Activated T-helper 2 cell treated with anti-CD3 and anti-CD28 coated beads, Interferon-gamma antibody, Interleukin-2, Interleukin-4, amounts not matched to agents 10 μg/mL and 5 μg/mL and 100 μg/mL, durations not matched to agents 14 hours and 24 hours and 36 hours (primary cell): ENCODE data around the gene GHR. TPM values are rescaled to one million over a fixed set of nuclear protein-coding genes. Genes with fewer than 3 reads are reported as not detected.

Source experiments
- DNase-seq: peaks from one replicate; pipeline ENCODE4 v3.0.0; 2021; ENCODE audit warnings: low spot score
- H3K27ac Mint-ChIP-seq: one replicate; pipeline ENCODE4 v1.8.0; 2021; ENCODE audit warnings: mixed read lengths
- H3K27me3 Mint-ChIP-seq: one replicate; pipeline ENCODE4 v1.8.0; 2021; ENCODE audit warnings: low read depth, mixed read lengths
- H3K36me3 Mint-ChIP-seq: one replicate; pipeline ENCODE4 v1.8.0; 2021; ENCODE audit warnings: low read depth, mixed read lengths
- H3K4me1 Mint-ChIP-seq: one replicate; pipeline ENCODE4 v1.8.0; 2021; ENCODE audit warnings: low read depth, mixed read lengths
- H3K4me3 Mint-ChIP-seq: one replicate; pipeline ENCODE4 v1.8.0; 2021; ENCODE audit warnings: low read depth, mild to moderate bottlenecking, moderate library complexity, mixed read lengths
- H3K9me3 Mint-ChIP-seq: one replicate; pipeline ENCODE4 v1.8.0; 2021; ENCODE audit warnings: mixed read lengths
- intact Hi-C: fragments of 100-400 bp; cut with micrococcal nuclease; formaldehyde crosslinking; loops from one replicate; pipeline ENCODE4 v1.15.1; 2023
- total RNA-seq: library from RNA; stranded (reverse); gene quantifications from 2 replicates; pipeline ENCODE4 v1.2.3, GENCODE V29; 2022

The GHR gene
- total RNA-seq, 1 donor from 2014 or later, result not detected

- Mint-ChIP-seq H3K4me1 (no peaks in the 10 kb centered on the region), H3K9me3 (no peaks in the 10 kb centered on the region), H3K36me3 (no peaks in the 10 kb centered on the region), H3K4me3 (no peak overlapping the region), H3K27me3 (peaks cover 33% of the 10 kb centered on the region), H3K27ac (no peak overlapping the region)
- DNase-seq, result no peak
- intact Hi-C loops, result loop anchor here (10.0 kb wide), 1 partner anchor 178 kb away; no protein-coding TSS in a partner anchor
Observed at GRCh38 chr5:42587096-42587723, 164.0 kb downstream of the GHR start.

GRCh38 chr5:42590566-42590965, 167.3 kb downstream of the GHR start:
- no peak overlapping the region for H3K27ac Mint-ChIP-seq
- intact Hi-C loops, result no loop called here
- H3K4me1 Mint-ChIP-seq, result no peaks in the 10 kb centered on the region
- DNase-seq, result no peak
- no peaks in the 10 kb centered on the region for H3K36me3 Mint-ChIP-seq
- no peak overlapping the region for H3K4me3 Mint-ChIP-seq
- H3K9me3 Mint-ChIP-seq, result no peaks in the 10 kb centered on the region
- H3K27me3 Mint-ChIP-seq, result peaks cover 33% of the 10 kb centered on the region

DNA sequence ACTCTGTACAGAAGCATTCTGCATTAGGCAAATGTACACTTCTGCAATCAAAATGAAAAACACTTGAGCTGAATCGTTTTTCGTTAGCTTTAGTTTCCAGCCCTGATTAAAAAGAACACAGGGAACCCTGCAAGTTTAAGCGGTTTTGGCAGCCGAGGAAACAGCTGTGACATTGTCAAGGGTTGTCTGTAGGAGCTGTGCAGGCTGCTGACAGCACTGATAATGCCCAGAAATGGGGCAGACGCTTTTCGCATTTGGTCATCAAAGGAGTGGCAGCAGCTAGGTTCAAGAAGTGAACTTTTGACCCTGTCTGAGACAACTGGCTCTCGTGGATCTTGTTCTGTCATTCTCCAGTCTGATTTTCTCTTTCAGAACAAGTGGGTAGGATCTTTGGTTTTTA, 167.8 kb downstream of the GHR start:
- no peaks in the 10 kb centered on the region for H3K4me1 Mint-ChIP-seq
- no peak overlapping the region for H3K27ac Mint-ChIP-seq
- DNase-seq, result no peak
- H3K9me3 Mint-ChIP-seq, result no peaks in the 10 kb centered on the region
- H3K36me3 Mint-ChIP-seq, result no peaks in the 10 kb centered on the region
- intact Hi-C loops, result no loop called here
- H3K27me3 Mint-ChIP-seq, result peaks cover 33% of the 10 kb centered on the region
- H3K4me3 Mint-ChIP-seq, result no peak overlapping the region

GRCh38 chr5:42592401-42593140, 169.3 kb downstream of the GHR start:
- no peak for DNase-seq
- Mint-ChIP-seq H3K27ac (no peak overlapping the region), H3K4me3 (no peak overlapping the region), H3K36me3 (no peaks in the 10 kb centered on the region), H3K9me3 (no peaks in the 10 kb centered on the region), H3K27me3 (peaks cover 26% of the 10 kb centered on the region), H3K4me1 (no peaks in the 10 kb centered on the region)
- intact Hi-C loops, result no loop called here

GRCh38 chr5:42593591-42593990, 170.4 kb downstream of the GHR start:
- Mint-ChIP-seq H3K4me1 (no peaks in the 10 kb centered on the region), H3K36me3 (no peaks in the 10 kb centered on the region), H3K27ac (no peak overlapping the region), H3K27me3 (peaks cover 27% of the 10 kb centered on the region), H3K4me3 (no peak overlapping the region), H3K9me3 (no peaks in the 10 kb centered on the region)
- no peak for DNase-seq
- intact Hi-C loops, result no loop called here

- intact Hi-C loops, result no loop called here
- H3K4me1 Mint-ChIP-seq, result no peaks in the 10 kb centered on the region
- no peaks in the 10 kb centered on the region for H3K9me3 Mint-ChIP-seq
- no peak overlapping the region for H3K4me3 Mint-ChIP-seq
- H3K27me3 Mint-ChIP-seq, result peaks cover 16% of the 10 kb centered on the region
- DNase-seq, result no peak
- no peak overlapping the region for H3K27ac Mint-ChIP-seq
- H3K36me3 Mint-ChIP-seq, result no peaks in the 10 kb centered on the region
Observed at GRCh38 chr5:42595597-42595996, 172.4 kb downstream of the GHR start.

DNA sequence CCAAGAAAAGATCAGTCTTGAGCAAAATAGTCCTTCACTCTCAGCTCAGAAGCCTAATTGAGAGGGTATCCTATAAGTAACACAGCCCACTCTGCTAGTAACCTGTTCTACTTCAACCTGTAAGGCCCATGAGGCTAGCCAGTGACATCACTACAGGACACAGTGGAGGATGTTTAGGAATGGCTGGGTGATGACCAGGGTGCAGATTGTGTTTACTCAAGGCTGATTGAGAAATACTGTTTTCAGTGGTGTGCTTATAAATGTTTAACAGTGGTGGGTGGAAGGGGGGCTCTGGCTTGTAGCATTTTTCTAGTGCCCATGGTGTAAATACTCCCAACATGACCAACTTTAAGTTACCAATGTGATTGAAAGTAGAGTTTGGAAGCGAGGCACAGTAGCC, 173.6 kb downstream of the GHR start:
- Mint-ChIP-seq H3K9me3 (no peaks in the 10 kb centered on the region), H3K27ac (no peak overlapping the region), H3K36me3 (no peaks in the 10 kb centered on the region), H3K4me1 (no peaks in the 10 kb centered on the region), H3K27me3 (peaks cover 8% of the 10 kb centered on the region), H3K4me3 (no peak overlapping the region)
- intact Hi-C loops, result no loop called here
- no peak for DNase-seq

DNA sequence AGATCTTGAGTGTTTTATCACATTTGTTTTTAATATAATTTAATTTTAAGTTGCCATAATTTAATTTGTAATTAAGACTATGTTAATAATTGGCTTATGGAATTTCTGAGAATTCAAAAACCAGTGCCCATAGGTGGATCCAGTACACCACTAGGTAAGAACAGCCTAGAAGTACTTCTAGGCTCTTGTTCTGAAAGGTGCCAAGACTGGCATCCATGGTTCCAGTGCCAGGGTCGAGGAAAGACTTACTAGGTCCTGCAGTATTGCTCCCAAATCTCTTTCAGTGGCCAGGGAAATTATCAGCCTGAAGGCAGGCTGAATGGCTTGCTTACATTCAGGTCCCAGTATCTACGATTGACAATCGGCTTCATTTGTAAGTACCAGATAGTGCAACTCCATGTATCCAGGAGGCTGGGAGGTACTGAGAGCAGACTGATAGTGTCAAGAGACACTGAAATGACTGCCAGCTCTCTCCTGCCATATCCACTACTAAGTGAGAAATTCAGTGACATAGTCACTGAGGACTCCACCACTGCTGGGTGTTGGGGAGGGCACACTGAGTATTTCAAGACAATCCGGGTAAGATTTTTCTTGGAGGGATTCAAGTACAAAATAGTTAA, 174.2 kb downstream of the GHR start:
- H3K4me3 Mint-ChIP-seq, result no peak overlapping the region
- H3K9me3 Mint-ChIP-seq, result no peaks in the 10 kb centered on the region
- no peaks in the 10 kb centered on the region for H3K4me1 Mint-ChIP-seq
- DNase-seq, result no peak
- H3K27me3 Mint-ChIP-seq, result peaks cover 6% of the 10 kb centered on the region
- no peak overlapping the region for H3K27ac Mint-ChIP-seq
- no peaks in the 10 kb centered on the region for H3K36me3 Mint-ChIP-seq
- intact Hi-C loops, result no loop called here

DNA sequence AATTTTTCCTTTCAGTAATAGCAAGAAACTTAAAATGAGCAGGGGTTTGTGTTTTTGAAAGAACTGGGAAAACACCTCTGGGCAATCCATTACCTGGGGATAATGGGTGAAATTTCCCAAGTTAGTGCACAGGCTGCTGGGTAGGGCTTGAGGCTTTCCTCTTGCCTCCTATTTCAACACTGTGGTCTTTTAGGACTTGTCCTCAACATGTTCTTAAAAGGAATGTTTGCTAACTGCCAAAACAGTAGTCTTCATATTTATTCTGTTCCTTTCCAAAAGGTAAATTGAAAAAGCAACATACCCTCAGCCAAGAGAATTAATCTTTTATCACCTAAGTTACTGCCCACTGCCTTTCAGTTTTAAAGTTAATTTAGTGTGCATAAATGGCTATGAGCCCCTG, 175.1 kb downstream of the GHR start:
- intact Hi-C loops, result no loop called here
- H3K4me1 Mint-ChIP-seq, result no peaks in the 10 kb centered on the region
- no peak for DNase-seq
- no peak overlapping the region for H3K27ac Mint-ChIP-seq
- no peaks in the 10 kb centered on the region for H3K9me3 Mint-ChIP-seq
- no peaks in the 10 kb centered on the region for H3K36me3 Mint-ChIP-seq
- H3K4me3 Mint-ChIP-seq, result no peak overlapping the region
- H3K27me3 Mint-ChIP-seq, result peaks cover 5% of the 10 kb centered on the region

GRCh38 chr5:42599106-42599505, 175.9 kb downstream of the GHR start:
- Mint-ChIP-seq H3K4me3 (no peak overlapping the region), H3K9me3 (no peaks in the 10 kb centered on the region), H3K27ac (no peak overlapping the region), H3K27me3 (peaks cover 5% of the 10 kb centered on the region), H3K4me1 (no peaks in the 10 kb centered on the region), H3K36me3 (no peaks in the 10 kb centered on the region)
- intact Hi-C loops, result no loop called here
- no peak for DNase-seq

DNA sequence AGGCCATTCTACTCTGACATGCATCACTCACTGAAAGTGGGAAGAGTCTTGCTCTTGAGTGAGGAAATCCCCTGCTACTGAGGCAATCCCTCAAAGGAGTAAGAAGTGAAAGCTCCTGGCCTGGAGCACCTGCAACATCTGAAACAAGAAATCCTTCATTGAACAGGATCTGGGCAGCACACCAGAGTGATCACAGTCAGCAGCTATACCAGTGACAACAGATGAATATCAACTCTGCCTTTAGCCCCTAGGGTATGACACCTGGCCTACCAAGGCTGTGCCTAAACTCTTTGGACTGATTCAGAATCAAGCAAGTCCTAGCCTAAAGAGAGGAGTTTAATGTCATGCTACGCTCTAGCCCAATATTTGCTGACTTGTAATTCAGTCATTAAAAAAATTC, 177.2 kb downstream of the GHR start:
- peaks cover 5% of the 10 kb centered on the region for H3K27me3 Mint-ChIP-seq
- H3K4me1 Mint-ChIP-seq, result no peaks in the 10 kb centered on the region
- H3K9me3 Mint-ChIP-seq, result no peaks in the 10 kb centered on the region
- H3K27ac Mint-ChIP-seq, result no peak overlapping the region
- intact Hi-C loops, result no loop called here
- H3K36me3 Mint-ChIP-seq, result no peaks in the 10 kb centered on the region
- no peak for DNase-seq
- H3K4me3 Mint-ChIP-seq, result no peak overlapping the region

DNA sequence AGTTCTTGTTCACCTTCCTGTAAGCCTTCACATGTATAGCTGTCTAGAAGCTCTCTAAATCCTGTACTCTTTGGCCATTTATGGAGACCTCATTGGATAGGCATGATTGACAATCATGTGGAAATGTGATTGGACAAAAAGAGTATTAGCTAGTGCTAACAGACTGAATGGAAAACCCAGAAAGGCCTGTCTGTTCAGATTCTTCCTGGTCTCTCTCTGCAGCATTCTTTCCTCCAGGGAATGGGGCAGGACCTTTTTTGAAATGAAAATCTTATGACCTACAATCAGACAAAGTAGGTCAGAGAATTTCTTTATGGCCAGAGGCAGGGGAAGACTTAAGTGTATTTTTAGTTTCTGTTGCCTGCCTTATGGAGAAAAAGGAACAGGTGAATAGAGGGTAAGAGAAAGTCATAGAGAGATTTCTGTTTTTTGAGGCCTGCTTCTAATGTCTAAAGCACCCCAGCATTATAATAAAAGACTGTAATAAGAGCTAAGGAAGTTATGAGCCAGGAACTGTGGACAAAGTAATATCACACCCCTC, 181.0 kb downstream of the GHR start:
- Mint-ChIP-seq H3K36me3 (no peaks in the 10 kb centered on the region), H3K4me3 (no peak overlapping the region), H3K9me3 (no peaks in the 10 kb centered on the region), H3K27ac (no peak overlapping the region), H3K4me1 (no peaks in the 10 kb centered on the region), H3K27me3 (peaks cover 5% of the 10 kb centered on the region)
- intact Hi-C loops, result no loop called here
- DNase-seq, result no peak

- Mint-ChIP-seq H3K4me1 (no peaks in the 10 kb centered on the region), H3K9me3 (no peaks in the 10 kb centered on the region), H3K27ac (no peak overlapping the region), H3K36me3 (no peaks in the 10 kb centered on the region), H3K4me3 (no peak overlapping the region), H3K27me3 (peaks cover 8% of the 10 kb centered on the region)
- DNase-seq, result no peak
- intact Hi-C loops, result no loop called here
Observed at GRCh38 chr5:42605490-42605889, 182.3 kb downstream of the GHR start.
